Germinal center (tissue), 1 donor: Measurements from ENCODE around the gene TNK1.

Experiments used
- DNase-seq: peaks from one replicate; pipeline ENCODE4 v3.0.0; 2012; ENCODE audit warnings: mixed read lengths, low spot score

Gene TNK1

DNA sequence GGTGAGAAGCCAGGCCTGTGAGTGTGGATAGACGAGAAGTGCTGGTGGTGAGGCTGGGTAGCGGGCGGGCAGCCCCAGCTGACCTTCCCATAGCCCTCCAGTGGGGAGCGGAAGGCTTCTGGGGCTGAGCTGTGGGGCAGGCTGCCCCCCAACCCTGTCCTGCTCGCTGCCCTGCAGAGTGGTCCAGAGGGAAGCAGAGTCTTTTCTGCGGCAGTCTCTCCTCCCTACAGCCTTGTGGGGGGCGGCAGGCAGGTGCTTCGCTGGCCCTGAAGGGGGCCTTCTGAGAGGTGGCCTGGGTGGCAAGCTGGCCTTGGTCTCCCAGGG is 30.5 kb downstream of the TNK1 start:
- no peak for DNase-seq

DNA sequence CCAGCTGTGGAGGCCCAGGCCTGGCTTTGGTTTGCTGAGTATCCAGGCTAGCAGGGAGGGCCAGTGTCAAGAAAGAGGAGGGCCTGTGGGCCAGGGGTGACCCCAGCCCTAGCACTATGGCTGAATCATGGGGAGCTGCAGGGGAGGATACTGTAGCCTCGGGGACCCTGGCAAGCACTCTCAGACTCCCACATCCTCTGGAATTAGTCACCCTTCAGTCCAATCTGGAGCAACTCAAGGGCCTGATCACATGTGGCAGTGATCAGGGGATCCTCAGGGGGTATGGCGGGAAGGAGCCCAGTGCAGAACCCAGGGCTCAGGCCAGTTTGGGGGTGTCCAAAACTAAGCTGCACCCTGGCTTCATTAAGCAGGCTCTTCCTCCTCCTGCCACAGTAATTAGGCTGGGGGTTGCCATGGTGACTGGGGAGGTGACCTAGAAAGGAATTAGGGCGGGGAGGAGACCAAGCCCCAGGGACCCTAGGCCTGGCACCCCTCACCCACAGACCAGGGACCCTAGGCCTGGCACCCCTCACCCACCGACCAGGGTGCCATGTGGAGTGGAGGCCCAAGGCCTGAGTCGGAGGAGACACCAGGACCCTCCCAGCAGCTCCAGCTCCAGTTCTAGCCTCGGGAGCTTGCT is 32.6 kb downstream of the TNK1 start:
- no peak for DNase-seq

DNA sequence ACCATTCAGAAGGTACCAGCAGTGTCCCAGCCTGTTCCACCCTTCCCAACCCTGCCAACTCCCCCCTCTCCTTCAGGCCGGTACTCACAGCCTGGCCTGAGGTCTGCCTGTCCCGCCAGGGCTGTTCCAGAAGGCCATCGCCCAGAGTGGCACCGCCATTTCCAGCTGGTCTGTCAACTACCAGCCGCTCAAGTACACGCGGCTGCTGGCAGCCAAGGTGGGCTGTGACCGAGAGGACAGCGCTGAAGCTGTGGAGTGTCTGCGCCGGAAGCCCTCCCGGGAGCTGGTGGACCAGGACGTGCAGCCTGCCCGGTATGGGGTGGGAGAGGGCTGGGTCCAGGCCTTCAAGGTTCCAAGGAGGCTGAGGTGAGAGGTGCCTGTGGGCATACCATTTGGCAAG is 33.9 kb downstream of the TNK1 start:
- no peak for DNase-seq

DNA sequence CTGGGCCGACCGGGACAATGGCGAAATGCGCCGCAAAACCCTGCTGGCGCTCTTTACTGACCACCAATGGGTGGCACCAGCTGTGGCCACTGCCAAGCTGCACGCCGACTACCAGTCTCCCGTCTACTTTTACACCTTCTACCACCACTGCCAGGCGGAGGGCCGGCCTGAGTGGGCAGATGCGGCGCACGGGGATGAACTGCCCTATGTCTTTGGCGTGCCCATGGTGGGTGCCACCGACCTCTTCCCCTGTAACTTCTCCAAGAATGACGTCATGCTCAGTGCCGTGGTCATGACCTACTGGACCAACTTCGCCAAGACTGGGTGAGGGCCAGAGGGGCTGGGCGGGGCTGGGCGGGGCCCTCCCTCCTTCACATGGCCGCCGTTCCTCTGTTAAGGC is 34.9 kb downstream of the TNK1 start:
- DNase-seq, result no peak

DNA sequence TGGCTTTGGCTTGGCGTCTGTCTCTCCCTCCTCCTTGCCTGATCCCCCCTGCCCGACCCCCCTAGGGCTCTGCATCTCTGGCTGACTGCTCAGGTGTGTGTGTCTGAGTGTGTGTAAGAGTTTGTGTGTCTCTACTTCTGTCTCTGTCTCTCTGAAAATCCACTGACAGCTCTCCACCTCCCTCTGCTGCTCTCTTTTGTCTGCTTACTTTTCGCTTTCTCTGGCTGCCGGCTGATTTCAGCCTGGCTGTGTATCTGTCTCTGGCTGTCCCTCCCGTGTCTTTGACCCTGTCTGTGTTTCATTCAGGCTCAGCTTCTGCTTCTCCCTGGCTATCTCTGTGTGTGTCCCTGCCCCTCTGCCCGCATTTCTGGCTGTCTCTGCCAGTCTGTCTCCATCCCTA is 35.4 kb downstream of the TNK1 start:
- DNase-seq, result no peak

DNA sequence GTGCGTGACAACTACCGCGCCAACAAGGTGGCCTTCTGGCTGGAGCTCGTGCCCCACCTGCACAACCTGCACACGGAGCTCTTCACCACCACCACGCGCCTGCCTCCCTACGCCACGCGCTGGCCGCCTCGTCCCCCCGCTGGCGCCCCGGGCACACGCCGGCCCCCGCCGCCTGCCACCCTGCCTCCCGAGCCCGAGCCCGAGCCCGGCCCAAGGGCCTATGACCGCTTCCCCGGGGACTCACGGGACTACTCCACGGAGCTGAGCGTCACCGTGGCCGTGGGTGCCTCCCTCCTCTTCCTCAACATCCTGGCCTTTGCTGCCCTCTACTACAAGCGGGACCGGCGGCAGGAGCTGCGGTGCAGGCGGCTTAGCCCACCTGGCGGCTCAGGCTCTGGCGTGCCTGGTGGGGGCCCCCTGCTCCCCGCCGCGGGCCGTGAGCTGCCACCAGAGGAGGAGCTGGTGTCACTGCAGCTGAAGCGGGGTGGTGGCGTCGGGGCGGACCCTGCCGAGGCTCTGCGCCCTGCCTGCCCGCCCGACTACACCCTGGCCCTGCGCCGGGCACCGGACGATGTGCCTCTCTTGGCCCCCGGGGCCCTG is 36.3 kb downstream of the TNK1 start:
- DNase-seq, result no peak

DNA sequence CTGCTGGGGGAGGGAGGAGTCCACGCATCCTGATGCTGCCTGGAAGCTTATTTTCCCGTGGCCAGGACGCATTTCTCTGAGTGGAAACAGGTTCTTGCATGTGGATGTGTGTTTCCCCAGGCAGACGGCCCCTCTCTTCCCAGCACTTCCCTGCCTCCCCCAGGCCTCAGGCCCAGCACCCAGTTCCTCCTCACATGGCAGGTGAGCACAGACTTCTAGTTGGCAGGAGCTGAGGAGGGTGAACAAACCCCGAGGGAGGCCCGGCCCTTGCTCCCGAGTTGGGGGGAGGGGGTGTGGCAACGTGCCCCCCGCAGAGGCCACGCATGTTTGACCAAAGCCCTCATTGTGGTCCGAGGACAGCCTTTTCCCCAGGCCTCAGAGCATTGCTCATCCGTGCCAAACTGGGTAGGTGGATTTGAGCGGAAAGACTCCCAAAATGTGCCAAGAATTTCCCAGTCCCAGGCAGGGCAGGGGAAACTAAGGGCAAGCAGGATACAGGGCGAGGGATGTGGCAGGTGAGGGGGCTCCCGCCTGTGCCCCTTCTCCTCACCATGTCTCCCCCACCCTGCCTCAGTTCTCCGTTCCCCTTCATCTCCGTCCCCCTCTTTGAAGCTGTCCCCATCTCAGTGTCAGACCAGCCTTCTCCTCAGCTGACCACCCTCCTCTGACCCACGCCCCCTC is 37.7 kb downstream of the TNK1 start:
- no peak for DNase-seq

DNA sequence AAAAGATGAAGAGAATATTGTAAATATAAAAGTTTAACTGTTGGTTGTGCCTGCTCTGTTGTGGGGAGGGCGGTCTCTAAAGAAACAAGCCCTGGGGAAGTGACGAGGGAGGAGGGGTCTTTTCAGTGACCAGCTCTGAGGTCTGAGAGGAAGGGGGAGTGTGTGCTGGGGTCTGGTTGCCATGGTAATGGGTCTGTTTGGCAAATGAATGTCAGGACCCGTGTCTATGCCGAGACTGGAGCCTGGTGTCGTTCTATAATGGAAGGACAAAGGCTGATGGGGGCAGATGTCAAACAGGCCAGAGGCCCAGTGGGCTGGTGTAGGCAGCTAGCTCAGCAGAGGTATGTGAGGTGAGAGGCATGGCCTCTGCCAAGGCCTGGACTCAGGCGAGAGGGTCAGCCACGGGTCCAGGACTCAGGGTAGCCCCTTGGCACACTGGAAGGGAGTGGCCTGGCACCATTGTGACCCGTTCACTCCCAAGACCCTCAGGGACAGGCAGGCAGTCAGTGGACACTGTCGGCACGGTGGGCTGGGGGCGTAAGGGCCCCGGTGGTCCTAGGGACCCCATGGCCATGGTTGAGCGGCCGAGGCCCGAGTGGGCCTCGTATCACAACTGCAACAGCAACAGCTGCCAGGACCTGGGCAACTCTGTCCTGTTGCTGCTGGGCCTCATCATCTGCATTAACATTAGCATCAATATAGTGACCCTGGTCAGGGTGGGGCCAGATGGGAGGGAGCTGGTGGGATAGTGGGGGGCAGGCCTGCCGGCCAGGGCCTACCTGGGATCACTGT is 39.1 kb downstream of the TNK1 start, which contains the start of gene SPEM1:
Gene SPEM1, plus strand, starts transcription at position 506 of the 792 bp plus-strand sequence. Its CDS starts 61 bp downstream, at position 567.
- no peak for DNase-seq

DNA sequence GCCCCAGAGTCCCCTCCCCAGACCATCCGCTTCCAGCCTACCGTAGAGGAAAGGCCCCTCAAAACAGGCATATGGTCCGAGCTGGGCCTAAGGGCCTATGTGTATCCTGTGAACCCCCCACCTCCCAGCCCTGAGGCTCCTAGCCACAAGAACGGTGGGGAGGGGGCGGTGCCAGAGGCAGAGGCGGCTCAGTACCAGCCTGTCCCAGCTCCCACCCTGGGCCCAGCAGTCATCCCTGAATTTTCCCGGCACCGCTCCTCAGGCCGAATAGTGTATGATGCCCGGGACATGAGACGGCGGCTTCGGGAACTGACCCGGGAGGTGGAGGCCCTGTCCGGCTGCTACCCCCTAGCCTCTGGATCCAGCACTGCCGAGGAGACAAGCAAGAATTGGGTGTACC is 40.3 kb downstream of the TNK1 start:
- DNase-seq, result no peak

DNA sequence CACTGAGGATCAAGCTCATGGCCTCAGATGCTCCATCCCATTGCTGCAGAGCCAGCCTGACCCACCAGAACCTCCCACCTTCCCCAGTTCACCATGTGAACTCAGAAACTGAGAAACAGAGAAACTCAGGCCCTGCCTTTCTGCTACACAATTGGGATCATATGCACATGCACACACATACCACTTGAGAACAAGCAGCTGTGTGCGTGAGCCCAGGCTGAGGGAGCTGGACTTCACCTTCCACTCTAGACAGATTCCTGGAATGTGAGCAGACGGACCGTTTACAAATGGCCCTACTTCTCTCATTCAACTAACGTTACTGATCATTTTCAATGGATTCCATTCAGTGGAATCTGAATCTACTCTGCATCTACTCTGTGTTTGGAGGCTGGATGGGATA is 42.8 kb downstream of the TNK1 start:
- no peak for DNase-seq

DNA sequence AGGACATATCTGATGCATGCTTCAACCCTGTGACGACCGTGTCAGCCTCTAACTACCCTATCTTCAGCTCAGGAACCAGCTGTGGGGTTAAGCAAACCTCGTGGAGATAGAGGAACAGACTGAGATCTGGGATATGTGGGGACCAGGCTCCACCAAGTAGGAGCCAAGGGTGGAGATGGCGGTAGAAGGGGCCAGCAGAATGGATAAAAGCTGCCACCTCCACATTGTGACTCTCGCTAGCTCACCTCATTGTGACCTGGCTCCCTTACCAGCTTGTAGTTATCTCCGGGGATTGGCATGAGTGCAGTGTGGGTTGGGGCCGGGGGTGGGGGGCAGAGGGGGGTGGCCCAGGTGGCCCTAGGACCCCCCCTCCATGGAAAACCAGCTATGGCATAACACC is 44.4 kb downstream of the TNK1 start, which contains the start of gene SPEM2:
Gene SPEM2, plus strand, starts transcription at position 301 of the 400 bp plus-strand sequence. Its CDS starts 73 bp downstream, at position 374.
- no peak for DNase-seq

DNA sequence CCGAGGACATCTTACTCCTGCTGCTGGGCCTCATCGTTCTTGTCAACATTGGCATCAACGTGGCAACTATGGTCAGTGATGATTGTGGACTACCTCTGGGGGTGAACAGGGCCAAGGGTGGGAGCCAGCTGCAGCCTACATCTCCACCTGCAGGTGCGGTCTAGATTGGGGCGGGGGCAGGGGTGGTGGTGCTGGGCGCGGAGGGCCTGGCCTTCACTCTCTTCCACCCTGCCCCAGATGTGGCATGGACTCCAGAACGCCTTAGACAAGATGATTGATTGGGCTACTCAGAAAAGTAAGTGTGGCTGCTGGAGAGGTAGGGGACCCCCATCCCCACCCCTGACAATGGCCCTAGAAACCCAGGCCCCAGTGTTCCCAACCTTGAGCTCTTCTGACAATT is 44.9 kb downstream of the TNK1 start:
- no peak for DNase-seq

DNA sequence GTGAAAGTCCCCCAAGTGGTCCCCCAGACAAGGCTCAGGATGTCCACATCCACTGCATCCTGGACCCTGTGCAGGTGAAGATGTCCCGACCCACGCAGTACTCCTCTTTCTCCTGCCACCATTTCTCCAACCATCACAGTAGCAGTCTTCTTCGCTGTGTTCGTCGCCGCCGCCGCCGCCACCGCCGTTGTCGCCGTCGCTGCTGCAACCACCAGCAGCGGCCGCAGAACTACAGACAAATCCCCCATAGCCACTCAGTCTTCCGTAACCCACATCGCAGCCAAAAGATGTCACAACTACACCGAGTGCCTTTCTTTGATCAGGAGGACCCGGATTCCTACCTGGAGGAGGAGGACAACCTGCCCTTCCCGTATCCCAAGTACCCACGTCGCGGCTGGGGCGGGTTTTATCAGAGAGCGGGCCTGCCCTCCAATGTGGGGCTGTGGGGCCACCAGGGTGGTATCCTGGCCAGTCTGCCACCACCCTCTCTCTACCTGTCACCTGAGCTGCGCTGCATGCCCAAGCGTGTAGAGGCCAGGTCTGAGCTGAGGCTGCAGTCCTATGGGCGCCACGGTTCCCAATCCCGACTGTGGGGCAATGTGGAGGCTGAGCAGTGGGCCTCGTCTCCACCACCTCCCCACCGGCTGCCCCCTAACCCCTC is 45.4 kb downstream of the TNK1 start:
- DNase-seq, result no peak

DNA sequence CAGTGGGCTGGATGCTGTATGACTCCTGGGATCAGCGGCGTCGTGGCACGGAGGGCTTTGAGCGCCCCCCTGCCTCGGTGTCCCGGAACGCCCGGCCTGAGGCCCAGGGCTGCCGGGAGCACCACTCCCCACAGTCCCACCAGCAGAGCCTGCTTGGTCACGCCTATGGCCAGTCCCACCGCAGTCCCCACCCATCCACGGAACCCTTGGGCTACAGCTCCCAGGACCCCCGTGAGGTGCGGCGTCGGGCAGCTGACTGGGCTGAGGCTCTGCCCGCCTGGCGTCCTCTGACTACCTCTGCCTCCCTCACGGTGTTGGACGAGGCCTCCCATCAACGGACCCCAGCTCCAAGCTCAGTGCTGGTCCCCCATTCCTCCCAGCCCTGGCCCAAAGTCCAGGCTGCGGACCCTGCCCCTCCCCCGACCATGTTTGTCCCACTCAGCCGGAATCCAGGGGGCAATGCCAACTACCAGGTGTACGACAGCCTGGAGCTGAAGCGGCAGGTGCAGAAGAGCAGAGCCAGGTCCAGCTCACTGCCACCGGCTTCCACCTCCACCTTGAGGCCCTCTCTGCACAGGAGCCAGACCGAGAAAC is 46.1 kb downstream of the TNK1 start:
- no peak for DNase-seq

DNA sequence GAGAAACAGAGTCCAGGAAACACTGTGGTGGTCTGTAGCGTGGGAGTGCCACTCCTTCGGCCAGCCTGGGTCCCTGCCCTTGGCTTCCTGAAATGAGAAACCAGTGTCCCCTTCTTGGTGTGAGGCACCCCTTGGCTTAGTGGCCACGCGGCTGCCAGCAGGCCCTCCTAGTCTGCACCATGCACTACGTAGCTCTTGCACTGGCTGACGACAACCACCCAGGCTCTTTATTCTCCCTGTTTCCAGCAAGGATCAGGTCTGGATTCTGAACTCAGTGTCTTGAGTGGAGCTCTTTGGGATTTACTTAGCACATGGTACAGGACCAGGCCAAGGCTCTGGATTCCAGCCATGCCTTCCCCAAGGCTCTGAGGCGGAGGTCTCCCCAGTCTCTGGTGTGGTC is 46.7 kb downstream of the TNK1 start:
- no peak for DNase-seq

DNA sequence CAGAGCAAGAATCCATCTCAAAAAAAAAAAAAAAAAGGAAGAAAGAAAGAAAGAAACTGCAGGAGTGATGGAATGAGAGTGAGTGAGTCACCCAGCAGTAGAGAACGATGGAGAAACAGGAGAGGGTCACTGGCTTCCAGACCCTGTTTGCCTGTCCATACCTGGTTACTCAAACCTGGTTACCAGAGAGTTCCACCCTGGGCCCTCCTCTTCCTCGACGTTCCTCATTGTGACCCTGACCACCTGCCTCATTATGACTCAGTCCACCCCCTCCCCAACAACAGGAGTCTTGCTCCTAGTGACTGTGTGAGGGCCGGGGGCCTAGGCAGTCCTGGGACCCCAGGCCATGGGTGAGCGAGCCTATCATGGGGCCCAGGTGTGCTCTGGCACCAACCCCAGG is 47.7 kb downstream of the TNK1 start, which contains the start of gene SPEM3:
Gene SPEM3, plus strand, starts transcription at position 301 of the 400 bp plus-strand sequence. Its CDS starts 46 bp downstream, at position 347.
- no peak for DNase-seq

DNA sequence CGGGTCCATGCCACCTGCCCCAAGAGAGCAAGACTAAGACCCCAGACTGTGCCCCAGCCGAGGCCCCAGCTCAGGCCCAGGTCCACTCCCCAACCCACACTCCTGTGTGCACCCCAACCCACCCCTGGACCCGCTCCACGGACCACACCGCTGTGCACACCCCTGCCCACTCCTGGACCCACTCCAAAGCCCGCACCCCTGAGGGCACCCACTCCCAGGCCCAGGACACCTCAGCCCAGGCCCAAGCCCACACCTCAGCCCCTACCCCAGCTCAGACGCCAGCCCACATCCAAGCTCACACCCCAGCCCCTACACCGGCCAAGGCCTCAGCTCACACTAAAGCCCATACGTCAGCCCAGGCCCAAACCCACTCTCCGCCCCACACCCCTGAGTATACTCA is 48.8 kb downstream of the TNK1 start:
- no peak for DNase-seq

DNA sequence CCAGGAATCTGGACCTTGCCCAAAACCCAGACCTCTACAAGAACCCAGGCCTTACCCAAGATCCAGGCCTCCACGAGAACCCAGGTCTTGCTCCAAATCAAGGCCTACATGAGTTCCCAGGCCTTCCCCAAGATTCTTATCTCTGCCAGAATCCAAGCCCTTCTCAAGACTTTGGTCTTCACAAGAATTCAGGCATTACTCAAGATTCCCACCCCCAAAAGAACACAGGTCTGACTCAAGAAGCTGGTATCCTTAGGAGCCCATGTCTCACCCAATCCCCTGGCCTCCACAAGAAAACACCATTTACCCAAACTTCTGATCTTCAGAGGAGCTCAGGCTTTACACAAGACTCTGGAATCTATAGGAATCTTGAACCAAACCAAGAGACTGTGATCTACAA is 50.3 kb downstream of the TNK1 start:
- no peak for DNase-seq

DNA sequence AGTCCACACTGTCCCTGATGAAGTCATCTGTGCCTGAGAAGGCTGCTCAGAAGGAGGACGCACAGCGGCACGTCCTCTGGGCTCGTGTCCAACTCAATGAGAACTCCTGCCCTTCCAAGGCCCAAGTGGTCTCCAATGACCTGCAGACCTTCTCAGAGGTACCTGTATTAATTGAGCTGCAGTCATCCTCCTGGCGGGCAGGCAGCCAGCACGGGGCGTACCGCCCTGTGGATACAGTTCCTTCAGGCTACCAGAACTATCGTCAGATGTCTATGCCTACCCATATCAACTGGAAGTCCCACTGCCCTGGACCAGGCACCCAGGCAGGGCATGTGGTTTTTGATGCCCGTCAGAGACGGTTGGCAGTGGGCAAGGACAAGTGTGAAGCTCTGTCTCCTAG is 51.4 kb downstream of the TNK1 start:
- DNase-seq, result no peak

DNA sequence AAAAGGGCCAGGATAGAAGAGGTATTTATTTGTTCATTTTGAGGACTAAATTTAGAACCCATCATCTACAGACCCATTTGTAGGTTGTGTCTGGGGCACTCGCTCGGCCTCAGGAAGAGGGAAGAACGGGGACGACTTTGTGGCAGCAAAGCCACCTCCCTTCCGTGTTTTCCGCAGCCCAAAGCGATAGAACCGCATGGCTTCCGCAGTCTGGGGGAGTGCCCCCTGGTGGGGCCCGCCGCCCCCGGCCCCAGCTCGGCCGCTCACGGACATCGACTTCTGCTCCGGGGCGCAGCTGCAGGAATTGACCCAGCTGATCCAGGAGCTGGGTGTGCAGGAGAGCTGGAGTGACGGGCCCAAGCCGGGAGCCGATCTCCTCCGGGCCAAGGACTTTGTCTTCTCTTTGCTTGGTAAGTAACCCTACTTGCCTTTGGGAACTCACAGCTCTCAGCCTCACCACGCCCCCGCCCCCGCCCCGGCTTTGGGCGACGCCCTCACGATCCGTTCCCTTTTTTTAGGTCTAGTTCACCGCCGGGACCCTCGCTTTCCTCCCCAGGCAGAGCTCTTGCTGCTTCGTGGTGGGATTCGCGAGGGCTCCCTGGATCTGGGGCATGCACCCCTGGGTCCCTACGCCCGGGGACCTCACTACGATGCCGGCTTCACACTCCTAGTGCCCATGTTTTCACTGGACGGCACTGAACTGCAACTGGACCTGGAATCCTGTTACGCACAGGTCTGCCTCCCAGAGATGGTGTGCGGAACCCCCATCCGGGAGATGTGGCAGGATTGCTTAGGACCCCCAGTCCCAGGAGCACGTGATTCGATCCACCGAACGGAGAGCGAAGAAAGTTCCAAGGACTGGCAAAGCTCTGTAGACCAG is 55.0 kb downstream of the TNK1 start:
- peak; percentile 64 for DNase-seq
